ENCODE measurements around the gene ZBTB32.

GRCh38 chr19:35666251-35666913, 38.0 kb upstream of the ZBTB32 start, which contains the start of gene UPK1A:
- TF ChIP-seq CTCF (conservative IDR thresholded peaks at IDR 0.05) (no peak), EZH2 (IDR thresholded peaks at IDR 0.05; ENCODE audit: low read depth) (no peak)
